Fibroblast of lung (primary cell): Measurements from ENCODE around the gene CHML.

Experiments
- CTCF ChIP-seq, 2 donors: IDR thresholded peaks in 1 of 2; conservative IDR thresholded peaks in 1 of 2; 1 replicate in 1 of 2; 2 replicates in 1 of 2; pipeline ENCODE4 v1.5.1; 2011 to 2012; ENCODE audit warnings: low read length in 2 of 2, control low read depth in 1 of 2, inconsistent platforms in 1 of 2, low read depth in 1 of 2, mild to moderate bottlenecking in 1 of 2
- EZH2 ChIP-seq: IDR thresholded peaks from 2 replicates; pipeline ENCODE4 v1.5.1; 2012; ENCODE audit warnings: low read length, control low read depth, mild to moderate bottlenecking; ENCODE audit errors: missing control alignments

GRCh38 chr1:241632987-241633386 is 7.2 kb downstream of the CHML start:
- TF ChIP-seq CTCF (conservative IDR thresholded peaks at IDR 0.05 in 1 of 2, IDR thresholded peaks at IDR 0.05 in 1 of 2; ENCODE audit: low read depth in 1 of 2, low read length in 2 of 2) (no peak), EZH2 (no peak)
